Natural killer cell (primary cell): ENCODE data around the gene ZNF778. TPM values are rescaled to one million over a fixed set of nuclear protein-coding genes. Genes with fewer than 3 reads are reported as not detected.
"Not testable (repeated sequence)": the region's sequence is repeated elsewhere in the genome, so short reads cannot be mapped to it uniquely, and the experiment has no call there.

ENCODE experiments used
- ATAC-seq, 3 donors: fragments of 150-1000 bp in 2 of 3; fragments of 200-7000 bp in 1 of 3; cut with Tn5 transposase; 1 replicate in 1 of 3; 2 replicates in 2 of 3; pipeline ENCODE4 v1.10.0; 2021; ENCODE audit warnings: mild to moderate bottlenecking in 2 of 3, moderate library complexity in 2 of 3
- DNase-seq, 2 donors: peaks; one replicate each; pipeline versions ENCODE4 v3.0.0 to v3.0.0-alpha.2; 2013 to 2021; ENCODE audit warnings: mixed read lengths in 1 of 2
- H3K27ac ChIP-seq: one replicate; pipeline ENCODE4 v1.5.1; 2013; ENCODE audit warnings: mild to moderate bottlenecking, low read length
- H3K27me3 ChIP-seq: one replicate; pipeline ENCODE4 v1.6.1; 2013; ENCODE audit warnings: low read length; ENCODE audit not compliant: control insufficient read depth, insufficient read depth
- H3K36me3 ChIP-seq: one replicate; pipeline ENCODE4 v1.6.1; 2013; ENCODE audit warnings: low read length; ENCODE audit not compliant: control insufficient read depth, insufficient read depth
- H3K4me1 ChIP-seq: one replicate; pipeline ENCODE4 v1.6.1; 2013; ENCODE audit warnings: low read length; ENCODE audit not compliant: control insufficient read depth, insufficient read depth
- H3K4me3 ChIP-seq: one replicate; pipeline ENCODE4 v1.5.1; 2013; ENCODE audit warnings: low read length
- H3K9me3 ChIP-seq: one replicate; pipeline ENCODE4 v1.6.1; 2013; ENCODE audit warnings: low read length; ENCODE audit not compliant: control insufficient read depth, insufficient read depth
- H3K27ac Mint-ChIP-seq, 2 donors: one replicate each; pipeline ENCODE4 v1.8.0; 2022; ENCODE audit warnings: mild to moderate bottlenecking in 2 of 2, mixed read lengths in 2 of 2, moderate library complexity in 1 of 2
- H3K27me3 Mint-ChIP-seq, 2 donors: one replicate each; pipeline ENCODE4 v1.8.0; 2022; ENCODE audit warnings: low read depth in 2 of 2, mixed read lengths in 2 of 2
- H3K36me3 Mint-ChIP-seq: one replicate; pipeline ENCODE4 v1.8.0; 2022; ENCODE audit warnings: mixed read lengths
- H3K4me1 Mint-ChIP-seq, 2 donors: one replicate each; pipeline ENCODE4 v1.8.0; 2022; ENCODE audit warnings: mixed read lengths in 2 of 2
- H3K4me3 Mint-ChIP-seq: one replicate; pipeline ENCODE4 v1.8.0; 2022; ENCODE audit warnings: mild to moderate bottlenecking, moderate library complexity, mixed read lengths
- H3K9me3 Mint-ChIP-seq, 2 donors: one replicate each; pipeline ENCODE4 v1.8.0; 2022; ENCODE audit warnings: mixed read lengths in 2 of 2
- WGBS: methylation state at CpG from one replicate; pipeline ENCODE4 v1.1.7; 2013; ENCODE audit warnings: missing lambda C conversion rate; ENCODE audit not compliant: insufficient coverage; 5-methylcytosine and 5-hydroxymethylcytosine counted together
- intact Hi-C: fragments of 100-400 bp; cut with micrococcal nuclease; formaldehyde crosslinking; loops from one replicate; pipeline ENCODE4 v1.14.2; 2022
- total RNA-seq, 4 donors: library from RNA; stranded (reverse); fragments of 120-200 nt in 1 of 4; gene quantifications; one replicate each; pipeline versions ENCODE4 v1.2.3 to v1.2.4, GENCODE V29; 2013 to 2022
- TF ChIP-seq, protein P1 (sequence below): fragments of 200-600 bp; IDR thresholded peaks from one replicate; pipeline ENCODE4 v1.8.0; 2022; ENCODE audit warnings: antibody characterized with exemption

Gene ZNF778
- total RNA-seq, 3 donors from 2014 or later (not counting 1 experiment from before 2014, with no cell fraction given) = 7.0 to 14.1 (median 11.8) TPM

DNA sequence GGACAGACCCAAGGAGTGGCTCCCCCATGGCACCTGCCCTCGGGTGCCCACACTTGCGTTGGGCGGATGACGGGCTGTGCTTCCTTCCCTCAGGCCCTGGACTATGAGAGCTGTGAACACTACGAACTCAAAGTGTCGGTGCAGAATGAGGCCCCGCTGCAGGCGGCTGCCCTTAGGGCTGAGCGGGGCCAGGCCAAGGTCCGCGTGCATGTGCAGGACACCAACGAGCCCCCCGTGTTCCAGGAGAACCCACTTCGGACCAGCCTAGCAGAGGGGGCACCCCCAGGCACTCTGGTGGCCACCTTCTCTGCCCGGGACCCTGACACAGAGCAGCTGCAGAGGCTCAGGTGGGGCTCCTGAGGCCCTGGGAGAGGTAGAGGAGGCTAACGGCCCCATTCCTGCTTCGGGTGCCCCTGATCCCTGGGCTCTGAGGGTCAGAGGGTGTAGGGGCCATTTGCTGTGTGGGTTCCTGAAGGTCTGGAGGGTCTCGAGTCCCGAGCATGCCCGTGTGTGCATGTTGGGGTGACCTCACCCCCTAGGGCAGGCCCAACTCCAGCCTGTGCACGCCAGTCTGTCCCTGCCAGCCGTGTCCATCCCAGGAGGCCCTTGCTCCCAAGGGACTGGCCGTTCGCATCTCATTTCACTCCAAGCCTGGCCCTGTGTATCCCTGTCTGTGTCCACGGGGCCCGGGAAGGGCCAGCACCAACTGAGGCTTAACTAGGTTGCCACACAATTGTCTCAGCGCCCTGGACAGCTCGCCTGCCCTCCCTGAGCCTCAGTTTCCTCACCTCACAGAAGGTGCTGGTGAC, 27.1 kb upstream of the ZNF778 start:
- Mint-ChIP-seq H3K27ac (peak overlapping the region in 1 of 2 donors; percentile 69), H3K27me3 (no peaks in the 10 kb centered on the region), H3K4me3 (no peak overlapping the region)

DNA sequence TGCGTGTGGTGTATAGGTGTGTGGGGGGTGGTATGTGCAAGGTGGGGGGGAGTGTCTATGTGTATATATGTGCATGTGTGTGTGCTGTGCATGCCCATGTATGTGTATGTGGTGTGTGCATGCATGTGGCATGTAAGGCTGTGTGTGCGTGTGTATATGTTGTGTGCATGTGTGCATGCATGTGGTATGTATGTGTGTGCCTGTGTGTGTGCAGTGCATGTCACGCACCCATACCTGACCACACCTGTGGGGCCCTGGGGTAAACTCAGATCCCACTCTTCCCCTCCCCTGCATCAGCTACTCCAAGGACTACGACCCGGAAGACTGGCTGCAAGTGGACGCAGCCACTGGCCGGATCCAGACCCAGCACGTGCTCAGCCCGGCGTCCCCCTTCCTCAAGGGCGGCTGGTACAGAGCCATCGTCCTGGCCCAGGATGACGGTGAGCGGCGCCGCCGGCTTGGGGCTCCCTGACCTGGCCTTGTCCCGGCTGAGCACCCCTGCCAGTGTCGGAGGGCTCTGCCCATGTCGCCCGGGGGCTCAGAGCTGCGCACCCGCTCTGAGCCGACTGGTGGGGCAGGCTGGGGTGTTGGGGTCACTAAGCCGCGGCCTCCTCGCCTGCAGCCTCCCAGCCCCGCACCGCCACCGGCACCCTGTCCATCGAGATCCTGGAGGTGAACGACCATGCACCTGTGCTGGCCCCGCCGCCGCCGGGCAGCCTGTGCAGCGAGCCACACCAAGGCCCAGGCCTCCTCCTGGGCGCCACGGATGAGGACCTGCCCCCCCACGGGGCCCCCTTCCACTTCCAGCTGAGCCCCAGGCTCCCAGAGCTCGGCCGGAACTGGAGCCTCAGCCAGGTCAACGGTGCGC, 26.2 kb upstream of the ZNF778 start:
- DNase-seq (peak in 1 of 2 donors; percentile 36), ATAC-seq (no peak)
- Mint-ChIP-seq H3K27ac (no peak overlapping the region), H3K9me3 (no peaks in the 10 kb centered on the region), H3K4me1 (peaks cover 0 to 11% of the 10 kb centered on the region in 2 donors), H3K27me3 (no peaks in the 10 kb centered on the region), H3K36me3 (no peaks in the 10 kb centered on the region), H3K4me3 (peak overlapping the region; percentile 9)
- intact Hi-C loops = no loop called here
- no peaks in the 10 kb centered on the region for H3K27me3 ChIP-seq
- no peaks in the 10 kb centered on the region for H3K9me3 ChIP-seq
- no peaks in the 10 kb centered on the region for H3K36me3 ChIP-seq
- TF ChIP-seq, protein P1, sequence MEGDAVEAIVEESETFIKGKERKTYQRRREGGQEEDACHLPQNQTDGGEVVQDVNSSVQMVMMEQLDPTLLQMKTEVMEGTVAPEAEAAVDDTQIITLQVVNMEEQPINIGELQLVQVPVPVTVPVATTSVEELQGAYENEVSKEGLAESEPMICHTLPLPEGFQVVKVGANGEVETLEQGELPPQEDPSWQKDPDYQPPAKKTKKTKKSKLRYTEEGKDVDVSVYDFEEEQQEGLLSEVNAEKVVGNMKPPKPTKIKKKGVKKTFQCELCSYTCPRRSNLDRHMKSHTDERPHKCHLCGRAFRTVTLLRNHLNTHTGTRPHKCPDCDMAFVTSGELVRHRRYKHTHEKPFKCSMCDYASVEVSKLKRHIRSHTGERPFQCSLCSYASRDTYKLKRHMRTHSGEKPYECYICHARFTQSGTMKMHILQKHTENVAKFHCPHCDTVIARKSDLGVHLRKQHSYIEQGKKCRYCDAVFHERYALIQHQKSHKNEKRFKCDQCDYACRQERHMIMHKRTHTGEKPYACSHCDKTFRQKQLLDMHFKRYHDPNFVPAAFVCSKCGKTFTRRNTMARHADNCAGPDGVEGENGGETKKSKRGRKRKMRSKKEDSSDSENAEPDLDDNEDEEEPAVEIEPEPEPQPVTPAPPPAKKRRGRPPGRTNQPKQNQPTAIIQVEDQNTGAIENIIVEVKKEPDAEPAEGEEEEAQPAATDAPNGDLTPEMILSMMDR = no peak
- H3K4me1 ChIP-seq = peaks cover 10% of the 10 kb centered on the region
- WGBS = 76% methylated on average over 44 of the region's 44 CpGs
- H3K27ac ChIP-seq = no peak overlapping the region
- H3K4me3 ChIP-seq = no peak overlapping the region

More for the DNA sequence above, 27.1 kb upstream of the ZNF778 start:
- Mint-ChIP-seq H3K9me3 (no peaks in the 10 kb centered on the region), H3K4me1 (peaks cover 0 to 11% of the 10 kb centered on the region in 2 donors), H3K36me3 (no peaks in the 10 kb centered on the region)
- TF ChIP-seq, protein P1 = no peak
- intact Hi-C loops = no loop called here
- WGBS = 75% methylated on average over 28 of the region's 28 CpGs
- ATAC-seq = no peak
- Histone ChIP-seq H3K9me3 (no peaks in the 10 kb centered on the region), H3K27ac (no peak overlapping the region), H3K36me3 (no peaks in the 10 kb centered on the region), H3K4me3 (no peak overlapping the region), H3K27me3 (no peaks in the 10 kb centered on the region), H3K4me1 (peaks cover 10% of the 10 kb centered on the region)
- DNase-seq = peak in 1 of 2 donors; percentile 24

DNA sequence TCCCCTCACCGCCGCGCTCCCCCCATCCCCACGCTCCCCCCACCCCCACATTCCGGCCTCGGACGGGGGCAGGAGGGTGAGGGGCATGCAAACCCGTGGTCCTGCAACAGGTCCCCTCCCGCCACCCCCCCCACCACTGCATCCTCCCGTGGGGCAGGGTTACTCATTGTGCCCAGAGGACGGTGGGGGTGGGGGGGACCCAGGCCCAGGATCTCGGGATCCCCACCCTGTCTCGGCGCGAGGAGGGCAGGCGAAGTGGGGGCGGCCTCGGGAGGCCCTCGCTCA, 25.7 kb upstream of the ZNF778 start:
- intact Hi-C loops = loop anchor here (2.0 kb wide), 1 partner anchor 21 kb away; the partner anchor contains the start of gene CDH15
- Mint-ChIP-seq H3K27me3 (no peaks in the 10 kb centered on the region), H3K36me3 (no peaks in the 10 kb centered on the region), H3K4me1 (peaks cover 0 to 11% of the 10 kb centered on the region in 2 donors), H3K4me3 (no peak overlapping the region), H3K27ac (no peak overlapping the region), H3K9me3 (no peaks in the 10 kb centered on the region)
- Histone ChIP-seq H3K4me1 (peaks cover 10% of the 10 kb centered on the region), H3K4me3 (no peak overlapping the region), H3K27me3 (no peaks in the 10 kb centered on the region), H3K9me3 (no peaks in the 10 kb centered on the region), H3K36me3 (no peaks in the 10 kb centered on the region), H3K27ac (no peak overlapping the region)
- ATAC-seq (no peak), DNase-seq (no peak)
- TF ChIP-seq, protein P1 = no peak
- 5% methylated on average over 13 of the region's 19 CpGs for WGBS

DNA sequence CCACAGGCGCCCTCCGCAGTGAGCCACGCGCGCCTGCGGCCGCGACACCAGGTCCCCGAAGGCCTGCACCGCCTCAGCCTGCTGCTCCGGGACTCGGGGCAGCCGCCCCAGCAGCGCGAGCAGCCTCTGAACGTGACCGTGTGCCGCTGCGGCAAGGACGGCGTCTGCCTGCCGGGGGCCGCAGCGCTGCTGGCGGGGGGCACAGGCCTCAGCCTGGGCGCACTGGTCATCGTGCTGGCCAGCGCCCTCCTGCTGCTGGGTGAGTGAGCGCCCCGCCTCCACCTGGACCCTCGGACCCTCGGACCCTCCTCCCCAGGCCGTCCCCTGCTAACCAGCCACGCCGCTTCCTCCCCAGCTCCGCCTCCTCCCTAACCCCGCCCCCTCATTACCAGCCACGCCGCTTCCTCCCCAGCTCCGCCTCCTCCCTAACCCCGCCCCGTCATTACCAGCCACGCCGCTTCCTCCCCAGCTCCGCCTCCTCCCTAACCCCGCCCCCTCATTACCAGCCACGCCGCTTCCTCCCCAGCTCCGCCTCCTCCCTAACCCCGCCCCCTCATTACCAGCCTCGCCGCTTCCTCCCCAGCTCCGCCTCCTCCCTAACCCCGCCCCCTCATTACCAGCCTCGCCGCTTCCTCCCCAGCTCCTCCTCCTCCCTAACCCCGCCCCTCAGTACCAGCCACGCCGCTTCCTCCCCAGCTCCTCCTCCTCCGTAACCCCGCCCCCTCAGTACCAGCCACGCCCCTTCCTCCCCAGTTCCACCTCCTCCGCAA, 25.1 kb upstream of the ZNF778 start:
- not testable (repeated sequence) for H3K27ac ChIP-seq, H3K9me3 Mint-ChIP-seq, H3K27me3 Mint-ChIP-seq, H3K4me1 Mint-ChIP-seq, H3K4me3 ChIP-seq, H3K36me3 ChIP-seq, H3K9me3 ChIP-seq, H3K36me3 Mint-ChIP-seq, H3K27me3 ChIP-seq
- peak overlapping the region in 1 of 2 donors; percentile 47 for H3K27ac Mint-ChIP-seq
- peaks cover 10% of the 10 kb centered on the region for H3K4me1 ChIP-seq
- H3K4me3 Mint-ChIP-seq = peak overlapping the region; percentile 37
- DNase-seq = peak; percentile 69 to 89
- WGBS = 19% methylated on average over 61 of the region's 63 CpGs
- ATAC-seq = peak; percentile 76 to 89 (median 84)
- intact Hi-C loops = loop anchor here (2.0 kb wide), 1 partner anchor 22 kb away; the partner anchor contains the start of gene CDH15
